NCI-H69 (cell line): Measurements from ENCODE around the gene NCK2.

ENCODE experiments used
- DNase-seq: peaks from one replicate; lab custom pipeline; 2025; lab: John Stamatoyannopoulos, UW

Gene NCK2

DNA sequence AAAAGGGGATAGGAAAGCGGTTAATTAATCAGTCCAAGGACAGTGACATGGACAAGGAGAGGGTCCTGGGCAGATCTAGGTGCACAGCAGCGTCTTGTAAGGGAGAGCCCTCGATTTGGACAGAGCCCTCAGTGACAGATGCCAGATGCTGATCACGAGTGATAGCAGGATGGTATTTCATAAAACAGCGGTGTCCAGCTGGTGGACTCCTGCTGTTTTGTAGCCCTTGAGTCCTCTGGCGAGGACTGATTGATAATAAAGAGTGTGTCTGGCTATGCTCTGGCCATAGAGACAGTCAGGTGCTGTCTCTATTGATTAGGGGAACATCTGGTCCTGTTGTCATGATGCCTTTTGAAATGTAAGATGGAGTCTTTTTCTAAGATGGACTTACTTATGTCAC lies 180.7 kb downstream of the NCK2 start:
- DNase-seq: no peak

DNA sequence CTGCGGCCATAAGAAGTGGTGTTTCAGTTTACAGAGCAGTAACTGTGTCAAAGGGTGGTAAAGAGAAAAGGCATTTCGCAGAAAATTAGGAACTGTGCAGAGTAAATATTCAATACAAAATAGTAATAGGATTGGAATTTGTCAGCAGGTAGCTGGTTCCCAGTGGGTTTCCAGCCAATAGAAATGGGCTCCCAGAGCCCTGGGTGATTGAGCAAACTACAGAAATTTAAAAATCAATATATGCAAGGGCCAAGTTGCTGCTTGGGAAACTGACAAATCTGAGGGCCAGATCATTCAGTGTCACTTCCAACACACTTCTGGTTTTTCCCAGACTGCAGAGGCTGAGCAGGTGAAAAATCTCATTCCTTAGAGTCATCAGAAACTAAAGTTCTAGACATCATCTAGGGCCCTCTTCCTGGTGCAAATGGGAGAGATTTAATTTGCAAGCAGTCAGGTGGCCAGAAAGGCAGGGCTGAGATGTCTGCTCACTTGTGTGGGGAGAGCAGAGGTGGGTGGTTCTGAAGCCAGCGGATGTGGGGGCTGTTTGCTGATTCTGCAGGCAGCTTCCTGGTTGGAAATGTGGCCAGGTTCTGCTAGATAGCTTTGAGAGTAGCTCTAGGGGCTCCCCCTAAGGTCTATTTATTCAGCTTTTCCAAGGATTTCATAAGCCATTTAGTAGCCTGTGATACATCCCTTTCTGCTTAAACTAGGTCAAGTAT lies 182.4 kb downstream of the NCK2 start:
- DNase-seq: no peak

DNA sequence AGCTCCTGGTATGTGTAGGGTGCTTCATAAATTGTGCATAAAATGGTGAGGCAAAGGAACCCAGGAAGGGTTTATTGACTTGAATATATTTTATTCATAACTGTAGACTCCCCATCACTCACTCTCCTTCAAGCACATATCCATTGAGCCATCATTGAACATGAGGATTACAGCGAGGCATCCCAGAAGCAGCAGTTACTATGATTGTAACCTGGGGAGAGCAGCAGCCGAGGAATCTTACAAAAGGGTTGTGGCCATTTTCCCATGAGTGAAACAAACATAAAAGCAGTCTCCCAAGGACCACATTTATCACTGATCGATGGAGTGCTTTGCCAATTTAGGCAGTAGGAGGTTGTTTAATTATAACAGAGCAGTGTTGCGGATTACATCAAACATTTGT lies 183.4 kb downstream of the NCK2 start:
- no peak for DNase-seq

DNA sequence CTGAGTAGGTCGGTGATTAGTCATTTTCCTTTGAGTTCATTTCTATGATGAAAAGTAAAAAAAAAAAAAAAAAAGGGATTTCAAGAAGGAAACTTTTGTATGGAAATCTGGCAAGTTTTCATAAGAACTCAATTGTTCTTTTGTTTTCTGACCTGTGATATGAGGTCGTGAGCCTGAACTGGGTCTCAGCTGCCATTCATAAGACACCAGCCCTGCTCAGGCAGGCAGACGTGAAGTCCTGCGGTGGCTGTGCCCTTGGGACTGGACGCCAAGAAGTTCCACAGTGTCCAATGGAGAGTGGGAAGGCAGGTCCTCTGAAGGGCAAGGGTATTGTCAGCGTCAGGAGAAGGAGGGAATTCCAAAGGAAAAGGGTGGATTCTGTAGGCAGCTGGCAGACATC lies 183.9 kb downstream of the NCK2 start:
- DNase-seq: no peak

DNA sequence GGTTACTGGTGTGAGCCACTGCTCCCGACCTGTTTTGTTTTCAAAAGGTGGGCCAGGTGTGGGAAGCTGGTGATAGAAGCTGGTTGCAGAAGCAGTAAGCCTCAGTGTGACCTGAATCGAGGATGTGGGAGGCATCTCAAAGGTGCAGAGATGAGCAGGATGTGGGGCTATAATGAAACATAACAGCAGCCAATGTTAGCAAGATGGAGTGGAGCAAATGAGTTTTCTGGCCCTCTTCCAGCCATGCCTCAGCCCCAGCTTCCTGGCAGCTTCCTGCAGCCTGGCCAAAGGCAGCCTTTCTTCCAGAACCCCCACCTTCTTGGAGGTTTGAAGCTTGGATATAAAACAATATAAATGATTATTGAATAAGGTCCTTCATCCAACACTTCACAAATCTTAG lies 184.8 kb downstream of the NCK2 start:
- DNase-seq: no peak

DNA sequence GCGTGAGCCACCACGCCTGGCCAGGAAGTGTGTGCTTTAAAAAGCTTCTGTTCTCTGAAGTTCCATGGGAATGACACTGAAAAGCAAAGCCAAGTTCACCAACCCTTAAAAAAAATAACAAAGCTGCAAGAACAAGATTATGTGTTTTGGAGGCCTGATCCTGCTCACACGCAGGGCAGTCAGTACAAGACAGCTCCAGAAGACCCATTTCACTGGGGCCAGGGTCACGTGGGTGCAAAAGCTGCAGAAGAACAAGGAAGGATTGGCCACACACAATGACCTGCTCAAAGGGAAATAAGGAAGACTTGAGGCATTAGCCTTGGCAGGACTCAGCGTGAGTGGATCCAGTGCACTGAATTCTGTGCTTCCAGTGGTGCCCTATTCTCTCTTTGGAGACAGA lies 187.9 kb downstream of the NCK2 start:
- no peak for DNase-seq

DNA sequence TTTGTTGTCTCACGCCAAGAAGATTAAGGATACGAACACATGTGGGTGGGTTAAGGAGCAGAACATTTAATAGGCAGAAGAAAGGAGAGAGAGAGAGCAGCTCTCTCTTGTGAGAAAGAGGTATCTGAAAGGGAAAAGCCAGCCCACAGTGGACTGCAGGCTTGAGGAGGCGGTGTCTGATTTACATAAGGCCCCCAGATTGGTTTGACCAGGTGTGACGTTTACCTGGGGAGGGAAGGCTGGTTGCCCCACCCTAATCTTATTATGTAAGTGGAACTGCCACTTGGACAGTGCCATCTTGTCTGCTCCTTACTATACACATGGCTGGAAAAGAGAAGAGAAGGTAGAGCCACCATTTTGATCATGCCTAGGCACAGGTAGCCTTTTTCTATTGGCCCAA lies 189.2 kb downstream of the NCK2 start:
- no peak for DNase-seq

DNA sequence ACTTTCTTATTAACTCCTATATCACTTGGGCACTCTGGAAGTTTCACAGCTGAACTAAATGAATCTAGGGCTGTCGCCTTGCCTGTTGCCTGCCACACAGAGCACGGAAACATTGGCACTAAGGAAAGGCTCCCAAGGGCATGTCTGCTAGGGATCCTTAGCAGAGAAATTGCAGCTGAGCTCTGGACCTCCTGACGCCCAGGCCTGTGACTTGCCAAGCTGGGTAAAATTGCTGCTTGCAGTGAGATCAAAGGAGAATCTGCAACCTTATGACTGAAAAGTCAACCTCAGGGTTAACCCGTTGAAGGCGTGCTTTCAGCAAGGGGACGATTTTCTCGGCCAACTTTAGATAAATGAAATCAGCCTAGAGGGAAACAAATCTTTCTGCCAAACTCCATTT lies 189.8 kb downstream of the NCK2 start:
- no peak for DNase-seq

DNA sequence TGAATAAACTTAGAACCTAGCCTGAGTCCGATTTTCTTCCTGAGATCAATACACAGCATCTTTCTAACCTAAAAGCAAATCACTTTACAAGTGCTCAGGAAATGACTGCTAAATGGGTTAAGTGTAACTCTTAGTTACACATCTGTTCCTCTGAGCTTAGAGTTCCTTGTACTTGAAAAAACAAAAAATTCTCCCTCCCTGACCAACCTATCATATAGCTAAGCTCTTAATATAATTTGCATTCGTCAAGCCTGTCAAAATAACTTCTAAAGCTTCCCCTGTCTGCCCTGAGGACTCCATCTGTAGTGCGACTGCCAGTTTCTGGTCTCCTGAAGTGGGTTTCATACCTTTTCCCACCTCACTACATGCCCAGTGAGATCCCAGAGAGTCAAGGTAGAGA lies 190.4 kb downstream of the NCK2 start:
- DNase-seq: no peak

DNA sequence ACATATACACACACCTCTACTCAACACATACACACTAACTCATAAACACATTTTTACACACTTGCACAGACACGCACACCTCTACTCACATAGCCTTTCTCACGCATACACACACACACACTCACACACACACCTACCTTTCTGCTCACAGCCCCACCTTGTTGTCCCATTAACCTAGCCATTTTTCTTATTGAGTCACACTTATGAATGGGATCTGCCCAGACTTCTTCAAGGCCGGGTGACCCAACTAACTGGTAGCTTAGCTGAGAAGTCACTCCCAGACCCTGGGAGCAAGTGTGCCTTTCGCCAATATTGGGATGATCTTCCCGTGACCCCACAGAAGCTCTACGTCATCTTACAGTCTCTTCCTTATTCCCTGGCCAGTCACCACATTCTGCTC lies 192.2 kb downstream of the NCK2 start:
- no peak for DNase-seq

DNA sequence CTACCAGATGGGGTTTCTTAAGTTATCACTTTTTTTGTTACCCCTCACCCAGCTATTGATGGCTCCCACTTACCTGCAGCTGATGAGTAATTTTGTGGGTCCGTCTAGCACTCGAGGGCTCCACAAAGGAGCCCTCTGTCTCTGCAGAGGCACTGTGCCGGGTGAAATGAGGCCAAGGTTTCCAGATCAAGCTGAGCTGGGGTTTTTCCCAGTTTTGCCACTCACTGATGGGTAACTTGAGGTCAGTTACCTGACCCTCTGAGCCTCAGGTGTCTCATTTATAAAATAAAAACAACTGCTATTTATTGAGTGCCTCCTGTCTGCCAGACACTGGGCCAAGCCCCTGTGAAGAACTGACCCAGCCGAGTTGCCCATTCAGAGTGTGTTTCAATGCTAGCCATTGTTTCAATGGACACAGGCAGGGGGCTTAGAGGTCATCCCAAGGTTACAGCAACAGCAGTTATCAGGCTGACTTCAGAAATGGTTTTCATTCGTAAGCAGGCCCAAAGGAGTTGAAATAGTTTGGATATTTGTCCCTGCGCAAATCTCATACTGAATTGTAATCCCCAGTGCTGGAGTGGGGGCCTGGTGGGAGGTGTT lies 192.9 kb downstream of the NCK2 start:
- no peak for DNase-seq
